Measurements from ENCODE around the gene TFDP1.

DNA sequence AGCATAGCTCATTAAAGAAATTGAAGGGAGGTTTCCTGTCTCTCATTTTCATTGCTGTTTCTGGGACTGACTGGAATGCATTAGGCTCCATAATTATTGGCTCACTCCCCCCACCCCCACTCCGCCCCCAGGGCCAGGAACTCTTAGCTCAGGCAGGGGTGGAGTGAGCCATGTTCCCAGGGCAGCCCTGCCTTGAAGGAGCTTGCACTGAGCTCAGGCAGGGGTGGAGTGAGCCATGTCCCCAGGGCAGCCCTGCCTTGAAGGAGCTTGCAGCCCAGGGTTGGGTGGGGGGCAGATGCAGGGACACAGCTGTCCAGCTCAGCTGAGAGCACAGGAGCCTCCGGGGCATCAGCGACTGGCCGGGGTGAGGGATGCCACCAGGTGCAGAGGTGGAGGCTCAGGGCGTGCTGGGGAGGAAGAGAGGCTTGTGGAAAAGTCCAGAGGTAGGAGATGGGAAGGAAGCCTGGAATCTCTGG lies 39.1 kb upstream of the TFDP1 start:
- TF ChIP-seq, protein P1, sequence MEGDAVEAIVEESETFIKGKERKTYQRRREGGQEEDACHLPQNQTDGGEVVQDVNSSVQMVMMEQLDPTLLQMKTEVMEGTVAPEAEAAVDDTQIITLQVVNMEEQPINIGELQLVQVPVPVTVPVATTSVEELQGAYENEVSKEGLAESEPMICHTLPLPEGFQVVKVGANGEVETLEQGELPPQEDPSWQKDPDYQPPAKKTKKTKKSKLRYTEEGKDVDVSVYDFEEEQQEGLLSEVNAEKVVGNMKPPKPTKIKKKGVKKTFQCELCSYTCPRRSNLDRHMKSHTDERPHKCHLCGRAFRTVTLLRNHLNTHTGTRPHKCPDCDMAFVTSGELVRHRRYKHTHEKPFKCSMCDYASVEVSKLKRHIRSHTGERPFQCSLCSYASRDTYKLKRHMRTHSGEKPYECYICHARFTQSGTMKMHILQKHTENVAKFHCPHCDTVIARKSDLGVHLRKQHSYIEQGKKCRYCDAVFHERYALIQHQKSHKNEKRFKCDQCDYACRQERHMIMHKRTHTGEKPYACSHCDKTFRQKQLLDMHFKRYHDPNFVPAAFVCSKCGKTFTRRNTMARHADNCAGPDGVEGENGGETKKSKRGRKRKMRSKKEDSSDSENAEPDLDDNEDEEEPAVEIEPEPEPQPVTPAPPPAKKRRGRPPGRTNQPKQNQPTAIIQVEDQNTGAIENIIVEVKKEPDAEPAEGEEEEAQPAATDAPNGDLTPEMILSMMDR (IDR thresholded peaks at IDR 0.05; ENCODE audit: low read length), result no peak
- no peak for TF ChIP-seq EZH2 (IDR thresholded peaks at IDR 0.05; ENCODE audit: borderline replicate concordance, low read length)
